Natural killer cell (primary cell): ENCODE measurements around the gene NABP1. TPM values are rescaled to one million over a fixed set of nuclear protein-coding genes. Genes with fewer than 3 reads are reported as not detected.

Experiments used
- ATAC-seq, 3 donors: fragments of 150-1000 bp in 2 of 3; fragments of 200-7000 bp in 1 of 3; cut with Tn5 transposase; 1 replicate in 1 of 3; 2 replicates in 2 of 3; pipeline ENCODE4 v1.10.0; 2021; ENCODE audit warnings: mild to moderate bottlenecking in 2 of 3, moderate library complexity in 2 of 3
- DNase-seq, 2 donors: peaks; one replicate each; pipeline versions ENCODE4 v3.0.0 to v3.0.0-alpha.2; 2013 to 2021; ENCODE audit warnings: mixed read lengths in 1 of 2
- H3K27ac ChIP-seq: one replicate; pipeline ENCODE4 v1.5.1; 2013; ENCODE audit warnings: mild to moderate bottlenecking, low read length
- H3K27me3 ChIP-seq: one replicate; pipeline ENCODE4 v1.6.1; 2013; ENCODE audit warnings: low read length; ENCODE audit not compliant: control insufficient read depth, insufficient read depth
- H3K36me3 ChIP-seq: one replicate; pipeline ENCODE4 v1.6.1; 2013; ENCODE audit warnings: low read length; ENCODE audit not compliant: control insufficient read depth, insufficient read depth
- H3K4me1 ChIP-seq: one replicate; pipeline ENCODE4 v1.6.1; 2013; ENCODE audit warnings: low read length; ENCODE audit not compliant: control insufficient read depth, insufficient read depth
- H3K4me3 ChIP-seq: one replicate; pipeline ENCODE4 v1.5.1; 2013; ENCODE audit warnings: low read length
- H3K9me3 ChIP-seq: one replicate; pipeline ENCODE4 v1.6.1; 2013; ENCODE audit warnings: low read length; ENCODE audit not compliant: control insufficient read depth, insufficient read depth
- H3K27ac Mint-ChIP-seq, 2 donors: one replicate each; pipeline ENCODE4 v1.8.0; 2022; ENCODE audit warnings: mild to moderate bottlenecking in 2 of 2, mixed read lengths in 2 of 2, moderate library complexity in 1 of 2
- H3K27me3 Mint-ChIP-seq, 2 donors: one replicate each; pipeline ENCODE4 v1.8.0; 2022; ENCODE audit warnings: low read depth in 2 of 2, mixed read lengths in 2 of 2
- H3K36me3 Mint-ChIP-seq: one replicate; pipeline ENCODE4 v1.8.0; 2022; ENCODE audit warnings: mixed read lengths
- H3K4me1 Mint-ChIP-seq, 2 donors: one replicate each; pipeline ENCODE4 v1.8.0; 2022; ENCODE audit warnings: mixed read lengths in 2 of 2
- H3K4me3 Mint-ChIP-seq: one replicate; pipeline ENCODE4 v1.8.0; 2022; ENCODE audit warnings: mild to moderate bottlenecking, moderate library complexity, mixed read lengths
- H3K9me3 Mint-ChIP-seq, 2 donors: one replicate each; pipeline ENCODE4 v1.8.0; 2022; ENCODE audit warnings: mixed read lengths in 2 of 2
- CTCF ChIP-seq: fragments of 200-600 bp; IDR thresholded peaks from one replicate; pipeline ENCODE4 v1.8.0; 2022; ENCODE audit warnings: antibody characterized with exemption
- WGBS: methylation state at CpG from one replicate; pipeline ENCODE4 v1.1.7; 2013; ENCODE audit warnings: missing lambda C conversion rate; ENCODE audit not compliant: insufficient coverage; 5-methylcytosine and 5-hydroxymethylcytosine counted together
- intact Hi-C: fragments of 100-400 bp; cut with micrococcal nuclease; formaldehyde crosslinking; loops from one replicate; pipeline ENCODE4 v1.14.2; 2022
- total RNA-seq, 4 donors: library from RNA; stranded (reverse); fragments of 120-200 nt in 1 of 4; gene quantifications; one replicate each; pipeline versions ENCODE4 v1.2.3 to v1.2.4, GENCODE V29; 2013 to 2022

The NABP1 gene
- total RNA-seq, 3 donors from 2014 or later (not counting 1 experiment from before 2014, with no cell fraction given) = 44.5 to 52.2 (median 45.7) TPM

GRCh38 chr2:191701696-191702095 lies 23.8 kb downstream of the NABP1 start:
- H3K4me1 Mint-ChIP-seq = no peaks in the 10 kb centered on the region
- H3K4me3 Mint-ChIP-seq = no peak overlapping the region
- H3K9me3 Mint-ChIP-seq = no peaks in the 10 kb centered on the region
- no peaks in the 10 kb centered on the region for H3K9me3 ChIP-seq
- H3K27me3 Mint-ChIP-seq = no peaks in the 10 kb centered on the region
- no peak overlapping the region for H3K27ac Mint-ChIP-seq
- H3K4me1 ChIP-seq = no peaks in the 10 kb centered on the region
- no peak for ATAC-seq
- 83% methylated on average over 1 of the region's 2 CpGs for WGBS
- H3K36me3 Mint-ChIP-seq = no peaks in the 10 kb centered on the region
- H3K27ac ChIP-seq = no peak overlapping the region
- no peak for DNase-seq
- H3K27me3 ChIP-seq = no peaks in the 10 kb centered on the region
- H3K4me3 ChIP-seq = no peak overlapping the region
- intact Hi-C loops = no loop called here
- H3K36me3 ChIP-seq = peaks cover 2% of the 10 kb centered on the region
- no peak for TF ChIP-seq CTCF

- no peak for DNase-seq
- no peak for ATAC-seq
- Mint-ChIP-seq H3K4me3 (no peak overlapping the region), H3K36me3 (no peaks in the 10 kb centered on the region), H3K4me1 (no peaks in the 10 kb centered on the region), H3K27ac (no peak overlapping the region), H3K9me3 (no peaks in the 10 kb centered on the region), H3K27me3 (no peaks in the 10 kb centered on the region)
- Histone ChIP-seq H3K4me3 (no peak overlapping the region), H3K9me3 (no peaks in the 10 kb centered on the region), H3K4me1 (no peaks in the 10 kb centered on the region), H3K27me3 (no peaks in the 10 kb centered on the region), H3K36me3 (no peaks in the 10 kb centered on the region), H3K27ac (no peak overlapping the region)
- 93% methylated on average over 7 of the region's 7 CpGs for WGBS
- intact Hi-C loops = no loop called here
- TF ChIP-seq CTCF = no peak
Measured at GRCh38 chr2:191703079-191703725, 25.3 kb downstream of the NABP1 start.

GRCh38 chr2:191705084-191705483 lies 27.1 kb downstream of the NABP1 start:
- ATAC-seq = no peak
- Histone ChIP-seq H3K27ac (no peak overlapping the region), H3K36me3 (no peaks in the 10 kb centered on the region), H3K4me1 (no peaks in the 10 kb centered on the region), H3K9me3 (no peaks in the 10 kb centered on the region), H3K27me3 (no peaks in the 10 kb centered on the region), H3K4me3 (no peak overlapping the region)
- Mint-ChIP-seq H3K4me1 (no peaks in the 10 kb centered on the region), H3K4me3 (no peak overlapping the region), H3K27me3 (no peaks in the 10 kb centered on the region), H3K27ac (no peak overlapping the region), H3K36me3 (no peaks in the 10 kb centered on the region), H3K9me3 (no peaks in the 10 kb centered on the region)
- WGBS = 92% methylated on average over 4 of the region's 4 CpGs
- TF ChIP-seq CTCF = no peak
- intact Hi-C loops = no loop called here
- no peak for DNase-seq

- no peak overlapping the region for H3K27ac Mint-ChIP-seq
- 90% methylated on average over 1 of the region's 1 CpG for WGBS
- no peaks in the 10 kb centered on the region for H3K27me3 Mint-ChIP-seq
- no peak overlapping the region for H3K27ac ChIP-seq
- no peaks in the 10 kb centered on the region for H3K9me3 ChIP-seq
- H3K36me3 Mint-ChIP-seq = no peaks in the 10 kb centered on the region
- no peak overlapping the region for H3K4me3 ChIP-seq
- H3K36me3 ChIP-seq = no peaks in the 10 kb centered on the region
- DNase-seq (no peak), ATAC-seq (no peak)
- H3K9me3 Mint-ChIP-seq = no peaks in the 10 kb centered on the region
- intact Hi-C loops = no loop called here
- no peaks in the 10 kb centered on the region for H3K4me1 Mint-ChIP-seq
- H3K27me3 ChIP-seq = no peaks in the 10 kb centered on the region
- no peak for TF ChIP-seq CTCF
- H3K4me1 ChIP-seq = no peaks in the 10 kb centered on the region
- no peak overlapping the region for H3K4me3 Mint-ChIP-seq
Measured at GRCh38 chr2:191705701-191706100, 27.8 kb downstream of the NABP1 start.
